ENCODE measurements around the gene SH3TC2. TPM values are rescaled to one million over a fixed set of nuclear protein-coding genes. Genes with fewer than 3 reads are reported as not detected.

The SH3TC2 gene
- total and polyA plus RNA-seq, 4 donors, result 0.28 to 3.3 (median 0.64) TPM

GRCh38 chr5:148978370-148979082, 84.3 kb downstream of the SH3TC2 start:
- Histone ChIP-seq H3K9me3 (ENCODE audit: control insufficient read depth in 4 of 4, insufficient read depth in 3 of 4, low read length in 3 of 4) (no peaks in the 10 kb centered on the region), H3K36me3 (ENCODE audit: control insufficient read depth in 4 of 4, insufficient read depth in 4 of 4, low read length in 4 of 4) (no peaks in the 10 kb centered on the region), H3K27me3 (ENCODE audit: control insufficient read depth in 3 of 3, insufficient read depth in 3 of 3, low read length in 2 of 3) (no peaks in the 10 kb centered on the region), H3K9ac (ENCODE audit: insufficient read depth in 1 of 2, low read length in 2 of 2) (no peak overlapping the region), H3K4me1 (ENCODE audit: control insufficient read depth in 5 of 5, insufficient read depth in 5 of 5, low read length in 5 of 5) (peaks cover 0 to 20% (median 7%) of the 10 kb centered on the region in 5 donors), H3K27ac (ENCODE audit: low read depth in 1 of 2, low read length in 1 of 2) (peak overlapping the region in 1 of 2 donors; percentile 43), H3K4me3 (no peak overlapping the region)
- WGBS, 2 donors, result 67 to 86% methylated on average over 7 of the region's 7 CpGs
- peak; percentile 56 for ATAC-seq (ENCODE audit: insufficient read depth, low FRiP score)
- TF ChIP-seq CTCF (IDR thresholded peaks at IDR 0.05; ENCODE audit: control extremely low read depth, extremely low read depth), result no peak
- no peak for DNase-seq

GRCh38 chr5:148976569-148977381, 86.1 kb downstream of the SH3TC2 start:
- no peak for ATAC-seq (ENCODE audit: insufficient read depth, low FRiP score)
- DNase-seq, result peak in 2 of 3 donors; percentile 18 to 53
- H3K4me3 ChIP-seq, result no peak overlapping the region
- H3K36me3 ChIP-seq (ENCODE audit: control insufficient read depth in 4 of 4, insufficient read depth in 4 of 4, low read length in 4 of 4), result no peaks in the 10 kb centered on the region
- H3K27me3 ChIP-seq (ENCODE audit: control insufficient read depth in 3 of 3, insufficient read depth in 3 of 3, low read length in 2 of 3), result no peaks in the 10 kb centered on the region
- TF ChIP-seq CTCF (IDR thresholded peaks at IDR 0.05; ENCODE audit: control extremely low read depth, extremely low read depth), result no peak
- H3K27ac ChIP-seq (ENCODE audit: low read depth in 1 of 2, low read length in 1 of 2), result no peak overlapping the region
- no peaks in the 10 kb centered on the region for H3K9me3 ChIP-seq (ENCODE audit: control insufficient read depth in 4 of 4, insufficient read depth in 3 of 4, low read length in 3 of 4)
- WGBS, 2 donors, result 72 to 84% methylated on average over 5 of the region's 5 CpGs
- no peak overlapping the region for H3K9ac ChIP-seq (ENCODE audit: insufficient read depth in 1 of 2, low read length in 2 of 2)
- H3K4me1 ChIP-seq (ENCODE audit: control insufficient read depth in 5 of 5, insufficient read depth in 5 of 5, low read length in 5 of 5), result peaks cover 0 to 29% (median 14%) of the 10 kb centered on the region in 5 donors

- WGBS, 2 donors, result 67 to 81% methylated on average over 6 of the region's 6 CpGs
- H3K36me3 ChIP-seq (ENCODE audit: control insufficient read depth in 4 of 4, insufficient read depth in 4 of 4, low read length in 4 of 4), result no peaks in the 10 kb centered on the region
- H3K27ac ChIP-seq (ENCODE audit: low read depth in 1 of 2, low read length in 1 of 2), result no peak overlapping the region
- H3K4me1 ChIP-seq (ENCODE audit: control insufficient read depth in 5 of 5, insufficient read depth in 5 of 5, low read length in 5 of 5), result peaks cover 0 to 32% (median 11%) of the 10 kb centered on the region in 5 donors
- TF ChIP-seq CTCF (IDR thresholded peaks at IDR 0.05; ENCODE audit: control extremely low read depth, extremely low read depth), result no peak
- no peak for ATAC-seq (ENCODE audit: insufficient read depth, low FRiP score)
- no peak for DNase-seq
- no peaks in the 10 kb centered on the region for H3K27me3 ChIP-seq (ENCODE audit: control insufficient read depth in 3 of 3, insufficient read depth in 3 of 3, low read length in 2 of 3)
- H3K4me3 ChIP-seq, result no peak overlapping the region
- H3K9me3 ChIP-seq (ENCODE audit: control insufficient read depth in 4 of 4, insufficient read depth in 3 of 4, low read length in 3 of 4), result no peaks in the 10 kb centered on the region
- no peak overlapping the region for H3K9ac ChIP-seq (ENCODE audit: insufficient read depth in 1 of 2, low read length in 2 of 2)
These were observed 88.1 kb downstream of the SH3TC2 start for GRCh38 chr5:148974642-148975327.

Measured in lung (tissue), 12 donors.